Heart left ventricle (tissue), 16 donors: ENCODE data around the gene HIC1. TPM values are rescaled to one million over a fixed set of nuclear protein-coding genes. Genes with fewer than 3 reads are reported as not detected.

Experiments used
- ATAC-seq, 4 donors: fragments of 200-7000 bp; cut with Tn5 transposase; one replicate each; pipeline ENCODE4 v1.9.1; 2020 to 2022; ENCODE audit warnings: moderate library complexity in 4 of 4, mild to moderate bottlenecking in 3 of 4, moderate number of reproducible peaks in 1 of 4
- DNase-seq, 5 donors: peaks; one replicate each; pipeline ENCODE4 v3.0.0-alpha.2; 2020
- H3K27ac ChIP-seq, 12 donors: fragments of 200-600 bp; sonication (generic) in 4 of 12; one replicate each; pipeline versions ENCODE4 v1.5.0 to v1.8.0; 2016 to 2022; ENCODE audit warnings: mild to moderate bottlenecking in 2 of 12
- H3K27me3 ChIP-seq, 9 donors: fragments of 200-600 bp; sonication (generic) in 2 of 9; one replicate each; pipeline versions ENCODE4 v1.5.1 to v1.8.0; 2016 to 2022; ENCODE audit warnings: mild to moderate bottlenecking in 3 of 9
- H3K36me3 ChIP-seq, 9 donors: fragments of 200-600 bp; sonication (generic) in 2 of 9; one replicate each; pipeline versions ENCODE4 v1.5.0 to v1.8.0; 2018 to 2022; ENCODE audit warnings: mild to moderate bottlenecking in 2 of 9
- H3K4me1 ChIP-seq, 12 donors: fragments of 200-600 bp; sonication (generic) in 4 of 12; one replicate each; pipeline versions ENCODE4 v1.5.0 to v1.8.0; 2016 to 2022; ENCODE audit warnings: mild to moderate bottlenecking in 3 of 12
- H3K4me3 ChIP-seq, 12 donors: fragments of 200-600 bp; sonication (generic) in 4 of 12; one replicate each; pipeline versions ENCODE4 v1.5.0 to v1.8.0; 2017 to 2022; ENCODE audit warnings: mild to moderate bottlenecking in 9 of 12, moderate library complexity in 4 of 12
- H3K9me3 ChIP-seq, 12 donors: fragments of 200-600 bp; sonication (generic) in 4 of 12; one replicate each; pipeline versions ENCODE4 v1.5.0 to v1.8.0; 2016 to 2022; ENCODE audit warnings: mild to moderate bottlenecking in 1 of 12
- POLR2A ChIP-seq, 2 donors: fragments of 450-650 bp; IDR thresholded peaks; one replicate each; pipeline ENCODE4 v1.6.1; 2017; ENCODE audit warnings: antibody characterized with exemption in 2 of 2, mild to moderate bottlenecking in 2 of 2, moderate library complexity in 2 of 2
- WGBS, 4 donors: extraction: QIAGEN DNeasy Blood & Tissue Kit in 2 of 4; methylation state at CpG; one replicate each; pipeline versions ENCODE4 v1.1.5 to v1.1.7; 2013 to 2018; 5-methylcytosine and 5-hydroxymethylcytosine counted together
- intact Hi-C, 10 donors: fragments of 100-400 bp; cut with DNase I; formaldehyde crosslinking; loops; one replicate each; pipeline versions ENCODE4 v1.11.1 to v1.14.2; 2022
- polyA plus RNA-seq, 2 donors: library from polyadenylated mRNA; stranded (reverse); fragments of 200-250 nt; gene quantifications; one replicate each; pipeline ENCODE4 v1.2.3, GENCODE V29; 2013
- total RNA-seq, 9 donors: library from RNA; depleted of rRNA in 2 of 9; stranded (reverse); fragments of >200 nt in 2 of 9; fragmentation: NEBNext Ultra II Directional in 3 of 9; extraction: Animal tissue kit (Norgen Biotek cat#: 25700) in 3 of 9; gene quantifications; one replicate each; pipeline versions ENCODE4 v1.1.0 to v1.2.4, GENCODE V29; 2016 to 2023
- TF ChIP-seq, protein P1 (sequence below), 12 donors: fragments of 200-600 bp; sonication (generic) in 4 of 12; IDR thresholded peaks; one replicate each; pipeline versions ENCODE4 v1.5.0 to v1.8.0; 2018 to 2022; ENCODE audit warnings: antibody characterized with exemption in 12 of 12, mild to moderate bottlenecking in 5 of 12
- donor health status: ischemic (EF 13 %, LVEDD 7.1; RV severe dilation, severe dysfunction).
- donor health status: healthy with polysubstance abuse.
- donor health status: DM: no; HTN: yes; CAD: no.
- donor health status: DM: no; HTN: no; CAD: no.
- donor health status: ischemic (EF 25% LVEDD 6.9; RV normal size, moderate dysfunction).
- donor health status: ischemic (EF 25% LVEDD 5.7; RV mildly dilated, moderate dysfunction).
- donor health status: healthy.
- donor health status: DM: yes; HTN: yes; CAD: no.
- donor health status: ischemic (EF 35%, LVEDD 5.7; RV mildly dilated, moderate dysfunction).
- donor health status: nonischemic (EF 11% LVEDD 7.7; RV severe dilation, severe dysfunction).
- donor health status: DM: yes; HTN: yes; CAD: no.
- donor health status: PGD.
- donor health status: ischemic (EF 29% LVEDD 5.4; RV normal size, mild dysfunction).
- donor health status: nonischemic (EF 23%, LVEDD 6.1; RV moderate dilation, normal function).

The HIC1 gene
- total and polyA plus RNA-seq, 11 donors = 8.3 to 29.6 (median 14.2) TPM

GRCh38 chr17:2093349-2093748 is 38.4 kb downstream of the HIC1 start:
- peak in 1 of 5 donors; percentile 12 for DNase-seq
- no peak for ATAC-seq
- intact Hi-C loops = loop anchor here in 4 of 10 donors (2.0 to 10.0 kb wide), 5 partner anchors 36 to 141 kb away; partner anchors contain the start of gene HIC1 (in 2 of the 4)
- Histone ChIP-seq H3K27ac (peak overlapping the region in 2 of 12 donors; percentile 2 to 8), H3K36me3 (peaks cover 0 to 2% (median 0%) of the 10 kb centered on the region in 9 donors), H3K9me3 (no peaks in the 10 kb centered on the region), H3K27me3 (no peaks in the 10 kb centered on the region), H3K4me3 (no peak overlapping the region), H3K4me1 (peaks cover 4 to 60% (median 42%) of the 10 kb centered on the region in 12 donors)
- WGBS, 4 donors = 46 to 63% (median 56%) methylated on average over 5 of the region's 5 CpGs
- no peak for TF ChIP-seq POLR2A (IDR thresholded peaks at IDR 0.05)
- TF ChIP-seq, protein P1, sequence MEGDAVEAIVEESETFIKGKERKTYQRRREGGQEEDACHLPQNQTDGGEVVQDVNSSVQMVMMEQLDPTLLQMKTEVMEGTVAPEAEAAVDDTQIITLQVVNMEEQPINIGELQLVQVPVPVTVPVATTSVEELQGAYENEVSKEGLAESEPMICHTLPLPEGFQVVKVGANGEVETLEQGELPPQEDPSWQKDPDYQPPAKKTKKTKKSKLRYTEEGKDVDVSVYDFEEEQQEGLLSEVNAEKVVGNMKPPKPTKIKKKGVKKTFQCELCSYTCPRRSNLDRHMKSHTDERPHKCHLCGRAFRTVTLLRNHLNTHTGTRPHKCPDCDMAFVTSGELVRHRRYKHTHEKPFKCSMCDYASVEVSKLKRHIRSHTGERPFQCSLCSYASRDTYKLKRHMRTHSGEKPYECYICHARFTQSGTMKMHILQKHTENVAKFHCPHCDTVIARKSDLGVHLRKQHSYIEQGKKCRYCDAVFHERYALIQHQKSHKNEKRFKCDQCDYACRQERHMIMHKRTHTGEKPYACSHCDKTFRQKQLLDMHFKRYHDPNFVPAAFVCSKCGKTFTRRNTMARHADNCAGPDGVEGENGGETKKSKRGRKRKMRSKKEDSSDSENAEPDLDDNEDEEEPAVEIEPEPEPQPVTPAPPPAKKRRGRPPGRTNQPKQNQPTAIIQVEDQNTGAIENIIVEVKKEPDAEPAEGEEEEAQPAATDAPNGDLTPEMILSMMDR (IDR thresholded peaks at IDR 0.05) = no peak

DNA sequence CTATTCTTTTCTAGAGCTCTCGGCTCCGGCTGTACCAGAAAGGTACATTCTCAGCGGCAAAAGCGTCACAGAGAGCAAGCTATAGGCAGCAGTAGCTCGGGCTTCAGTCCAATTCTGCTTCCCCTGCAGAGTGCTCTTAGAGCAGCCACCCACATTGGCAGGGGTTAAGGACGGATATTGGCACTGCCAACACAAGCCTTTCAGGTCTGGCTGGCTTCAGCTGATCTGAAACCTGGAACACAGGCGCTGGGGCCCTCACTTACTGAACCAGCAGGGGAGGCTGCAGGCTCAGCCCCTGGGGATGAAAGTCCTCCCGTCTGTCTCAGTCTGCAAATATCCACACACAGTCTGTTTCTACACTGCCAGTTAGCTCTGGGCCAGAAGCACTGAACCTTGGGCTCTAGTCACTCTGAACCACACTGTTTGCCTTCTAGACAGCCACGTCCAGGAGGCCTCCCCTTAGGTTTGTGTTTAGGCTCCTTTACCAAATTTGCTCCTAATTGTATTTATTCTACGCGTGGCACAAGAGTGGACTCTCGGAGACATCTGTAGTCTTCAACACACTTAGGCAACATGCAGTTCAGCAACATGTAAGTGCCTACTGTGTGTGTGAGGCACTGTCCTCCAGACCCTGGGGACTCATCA is 40.1 kb downstream of the HIC1 start:
- H3K9me3 ChIP-seq = no peaks in the 10 kb centered on the region
- WGBS, 4 donors = 50 to 60% (median 53%) methylated on average over 11 to 12 of the region's 12 CpGs
- H3K4me3 ChIP-seq = peak overlapping the region in 1 of 12 donors; percentile 16
- H3K36me3 ChIP-seq = peaks cover 0 to 4% (median 0%) of the 10 kb centered on the region in 9 donors
- no peaks in the 10 kb centered on the region for H3K27me3 ChIP-seq
- H3K27ac ChIP-seq = peak overlapping the region in 11 of 12 donors; percentile 8 to 57 (median 45)
- TF ChIP-seq, protein P1 (IDR thresholded peaks at IDR 0.05) = peak; percentile 37 to 82 (median 74)
- TF ChIP-seq POLR2A (IDR thresholded peaks at IDR 0.05) = no peak
- H3K4me1 ChIP-seq = peaks cover 0 to 43% (median 27%) of the 10 kb centered on the region in 12 donors
- DNase-seq (peak; percentile 76 to 87 (median 82)), ATAC-seq (peak; percentile 85 to 93 (median 92))
- intact Hi-C loops = loop anchor here (1.0 to 10.0 kb wide), 11 partner anchors 38 to 150 kb away; partner anchors contain the start of gene HIC1 (in 2 of the 10)

- DNase-seq = peak in 1 of 5 donors; percentile 13
- no peak for TF ChIP-seq POLR2A (IDR thresholded peaks at IDR 0.05)
- TF ChIP-seq, protein P1 (IDR thresholded peaks at IDR 0.05) = no peak
- WGBS, 4 donors = 81 to 88% (median 85%) methylated on average over 10 of the region's 10 CpGs
- Histone ChIP-seq H3K36me3 (peaks cover 0 to 4% (median 0%) of the 10 kb centered on the region in 9 donors), H3K27ac (peak overlapping the region in 11 of 12 donors; percentile 8 to 57 (median 45)), H3K4me3 (no peak overlapping the region), H3K9me3 (no peaks in the 10 kb centered on the region), H3K4me1 (peaks cover 0 to 38% (median 22%) of the 10 kb centered on the region in 12 donors), H3K27me3 (no peaks in the 10 kb centered on the region)
- intact Hi-C loops = loop anchor here in 9 of 10 donors (1.0 to 10.0 kb wide), 9 partner anchors 79 to 149 kb away; no protein-coding TSS in a partner anchor
- no peak for ATAC-seq
Measured at GRCh38 chr17:2095536-2095910, 40.6 kb downstream of the HIC1 start.
